ENCODE measurements around the gene AJM1.
"Not testable (repeated sequence)": the region's sequence is repeated elsewhere in the genome, so short reads cannot be mapped to it uniquely, and the experiment has no call there.

AJM1 gene

GRCh38 chr9:136796238-136796774 is 46.0 kb upstream of the AJM1 start, which contains the start of gene CCDC183:
Gene CCDC183 (plus strand): TSS chr9:136796338. CDS start chr9:136796398, 60 bp downstream.
- Histone ChIP-seq H3K27me3 (ENCODE audit: insufficient read depth, poor library complexity, severe bottlenecking) (peaks cover 38% of the 10 kb centered on the region), H3K36me3 (ENCODE audit: low read depth) (peaks cover 14% of the 10 kb centered on the region), H3K27ac (ENCODE audit: poor library complexity, severe bottlenecking) (no peak within 1 kb of the TSS), H3K4me3 (ENCODE audit: severe bottlenecking) (no peak within 1 kb of the TSS), H3K4me1 (ENCODE audit: insufficient read depth, poor library complexity, severe bottlenecking) (peaks cover 15% of the 10 kb centered on the region), H3K9me3 (ENCODE audit: severe bottlenecking) (no peaks in the 10 kb centered on the region)
- no peak for TF ChIP-seq CTCF (IDR thresholded peaks at IDR 0.05; ENCODE audit: poor library complexity, severe bottlenecking)
- DNase-seq (ENCODE audit: low spot score) (no peak), ATAC-seq (ENCODE audit: low read depth) (no peak)

GRCh38 chr9:136796775-136797347 is 45.4 kb upstream of the AJM1 start:
- H3K27ac ChIP-seq (ENCODE audit: poor library complexity, severe bottlenecking); DNase-seq (ENCODE audit: low spot score); H3K9me3 ChIP-seq (ENCODE audit: severe bottlenecking); ATAC-seq (ENCODE audit: low read depth); H3K4me3 ChIP-seq (ENCODE audit: severe bottlenecking): not testable (repeated sequence)
- Histone ChIP-seq H3K4me1 (ENCODE audit: insufficient read depth, poor library complexity, severe bottlenecking) (peaks cover 17% of the 10 kb centered on the region), H3K27me3 (ENCODE audit: insufficient read depth, poor library complexity, severe bottlenecking) (peaks cover 38% of the 10 kb centered on the region), H3K36me3 (ENCODE audit: low read depth) (peaks cover 14% of the 10 kb centered on the region)

GRCh38 chr9:136798708-136799078 is 43.6 kb upstream of the AJM1 start:
- no peaks in the 10 kb centered on the region for H3K36me3 ChIP-seq (ENCODE audit: low read depth)
- no peak for ATAC-seq (ENCODE audit: low read depth)
- DNase-seq (ENCODE audit: low spot score), result no peak
- no peaks in the 10 kb centered on the region for H3K9me3 ChIP-seq (ENCODE audit: severe bottlenecking)
- peaks cover 17% of the 10 kb centered on the region for H3K4me1 ChIP-seq (ENCODE audit: insufficient read depth, poor library complexity, severe bottlenecking)
- peaks cover 38% of the 10 kb centered on the region for H3K27me3 ChIP-seq (ENCODE audit: insufficient read depth, poor library complexity, severe bottlenecking)
- TF ChIP-seq CTCF (IDR thresholded peaks at IDR 0.05; ENCODE audit: poor library complexity, severe bottlenecking), result no peak
- no peak overlapping the region for H3K27ac ChIP-seq (ENCODE audit: poor library complexity, severe bottlenecking)
- H3K4me3 ChIP-seq (ENCODE audit: severe bottlenecking), result no peak overlapping the region

GRCh38 chr9:136799079-136799853 is 43.0 kb upstream of the AJM1 start:
- Histone ChIP-seq H3K36me3 (ENCODE audit: low read depth) (no peaks in the 10 kb centered on the region), H3K9me3 (ENCODE audit: severe bottlenecking) (no peaks in the 10 kb centered on the region), H3K27ac (ENCODE audit: poor library complexity, severe bottlenecking) (no peak overlapping the region), H3K27me3 (ENCODE audit: insufficient read depth, poor library complexity, severe bottlenecking) (peaks cover 38% of the 10 kb centered on the region), H3K4me1 (ENCODE audit: insufficient read depth, poor library complexity, severe bottlenecking) (peaks cover 17% of the 10 kb centered on the region), H3K4me3 (ENCODE audit: severe bottlenecking) (peak overlapping the region; percentile 19)
- DNase-seq (ENCODE audit: low spot score) (peak; percentile 75), ATAC-seq (ENCODE audit: low read depth) (peak; percentile 4)
- TF ChIP-seq CTCF (IDR thresholded peaks at IDR 0.05; ENCODE audit: poor library complexity, severe bottlenecking), result no peak

GRCh38 chr9:136799854-136800657 is 42.2 kb upstream of the AJM1 start:
- Histone ChIP-seq H3K36me3 (ENCODE audit: low read depth) (no peaks in the 10 kb centered on the region), H3K9me3 (ENCODE audit: severe bottlenecking) (no peaks in the 10 kb centered on the region), H3K4me1 (ENCODE audit: insufficient read depth, poor library complexity, severe bottlenecking) (peaks cover 17% of the 10 kb centered on the region), H3K27me3 (ENCODE audit: insufficient read depth, poor library complexity, severe bottlenecking) (peaks cover 38% of the 10 kb centered on the region), H3K4me3 (ENCODE audit: severe bottlenecking) (peak overlapping the region; percentile 19), H3K27ac (ENCODE audit: poor library complexity, severe bottlenecking) (no peak overlapping the region)
- DNase-seq (ENCODE audit: low spot score), result peak; percentile 94
- no peak for TF ChIP-seq CTCF (IDR thresholded peaks at IDR 0.05; ENCODE audit: poor library complexity, severe bottlenecking)
- peak; percentile 61 for ATAC-seq (ENCODE audit: low read depth)
